GM12865 (cell line): Measurements from ENCODE around the gene MAST2.

Experiments used
- DNase-seq: peaks from one replicate; pipeline ENCODE4 v3.0.0; 2010; ENCODE audit warnings: low read depth
- H3K4me3 ChIP-seq: 2 replicates; pipeline ENCODE4 v1.5.1; 2011; ENCODE audit warnings: mild to moderate bottlenecking, low read depth, low read length, control low read depth
- CTCF ChIP-seq: IDR thresholded peaks from 2 replicates; pipeline ENCODE4 v1.5.1; 2011; ENCODE audit warnings: low read length, control low read depth, low read depth, inconsistent platforms; ENCODE audit not compliant: insufficient read depth; ENCODE audit errors: missing control alignments

The MAST2 gene

GRCh38 chr1:46005594-46005993 lies 202.2 kb downstream of the MAST2 start:
- no peak for DNase-seq

GRCh38 chr1:46008585-46008984 lies 205.2 kb downstream of the MAST2 start:
- no peak overlapping the region for H3K4me3 ChIP-seq
- no peak for TF ChIP-seq CTCF
- no peak for DNase-seq

More at GRCh38 chr1:46005594-46005993, 202.2 kb downstream of the MAST2 start:
- TF ChIP-seq CTCF, result no peak
- no peak overlapping the region for H3K4me3 ChIP-seq

DNA sequence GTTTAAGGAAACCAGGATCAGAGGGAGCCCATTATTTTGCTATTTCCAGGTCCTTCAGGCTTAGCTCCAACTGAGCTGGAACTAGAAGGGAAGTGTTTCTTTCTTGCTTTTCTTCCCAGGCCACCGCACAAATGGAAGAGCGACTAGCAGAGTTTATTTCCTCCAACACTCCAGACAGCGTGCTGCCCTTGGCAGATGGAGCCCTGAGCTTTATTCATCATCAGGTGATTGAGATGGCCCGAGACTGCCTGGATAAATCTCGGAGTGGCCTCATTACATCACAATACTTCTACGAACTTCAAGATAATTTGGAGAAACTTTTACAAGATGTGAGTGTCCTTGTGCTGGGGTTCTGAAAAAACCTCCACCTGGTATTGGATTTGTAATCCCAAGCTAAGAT lies 207.2 kb downstream of the MAST2 start:
- no peak for DNase-seq
- H3K4me3 ChIP-seq, result no peak overlapping the region
- TF ChIP-seq CTCF, result no peak

DNA sequence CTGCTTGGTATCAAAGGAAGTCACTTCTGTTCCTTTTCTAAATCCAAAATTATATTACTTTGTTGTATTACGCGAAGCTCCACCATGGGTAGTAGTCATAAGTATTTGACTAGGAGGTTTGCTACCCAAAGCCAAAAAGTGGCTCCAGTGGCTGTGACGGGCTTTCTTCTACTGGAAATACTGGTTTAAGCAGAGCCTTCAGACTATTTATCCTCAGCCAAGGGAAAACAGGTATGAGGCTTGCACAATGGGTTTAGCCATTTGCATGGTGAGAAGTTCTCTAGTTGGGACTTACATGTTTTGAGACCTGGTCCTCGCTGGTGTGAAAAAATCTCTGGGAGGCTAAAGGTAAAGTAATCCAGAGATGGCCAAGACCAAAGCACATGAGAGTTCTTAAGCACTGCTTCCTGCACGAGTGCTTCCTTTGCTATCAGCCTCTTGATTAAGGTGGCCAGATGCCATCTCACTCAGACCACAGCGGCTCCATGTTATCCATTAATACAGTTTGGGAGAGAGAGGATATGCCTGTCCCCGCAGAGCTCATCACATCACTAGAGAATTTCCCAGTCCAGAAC lies 207.8 kb downstream of the MAST2 start:
- H3K4me3 ChIP-seq, result no peak overlapping the region
- TF ChIP-seq CTCF, result no peak
- no peak for DNase-seq

DNA sequence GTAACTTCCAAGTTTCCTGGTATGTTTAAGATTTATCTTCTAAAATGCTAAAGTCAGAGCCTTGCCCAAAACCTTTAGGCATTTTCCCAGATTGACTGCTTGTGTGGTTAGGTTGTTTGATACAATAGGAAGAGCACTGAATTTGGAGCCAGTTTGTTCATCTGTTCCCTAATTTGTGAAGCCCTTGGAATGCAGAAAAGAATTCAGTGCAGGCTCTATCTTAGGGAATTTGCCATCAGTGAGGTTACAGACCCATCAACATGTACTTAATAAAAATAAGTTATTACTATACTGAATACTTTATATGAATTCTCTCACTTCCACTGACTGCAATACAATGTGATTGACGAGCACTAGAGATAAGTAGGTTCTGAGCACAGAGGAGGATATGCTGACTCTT lies 208.8 kb downstream of the MAST2 start:
- no peak overlapping the region for H3K4me3 ChIP-seq
- no peak for TF ChIP-seq CTCF
- no peak for DNase-seq

GRCh38 chr1:46013581-46013980 lies 210.2 kb downstream of the MAST2 start:
- DNase-seq, result no peak
- H3K4me3 ChIP-seq, result no peak overlapping the region
- no peak for TF ChIP-seq CTCF

DNA sequence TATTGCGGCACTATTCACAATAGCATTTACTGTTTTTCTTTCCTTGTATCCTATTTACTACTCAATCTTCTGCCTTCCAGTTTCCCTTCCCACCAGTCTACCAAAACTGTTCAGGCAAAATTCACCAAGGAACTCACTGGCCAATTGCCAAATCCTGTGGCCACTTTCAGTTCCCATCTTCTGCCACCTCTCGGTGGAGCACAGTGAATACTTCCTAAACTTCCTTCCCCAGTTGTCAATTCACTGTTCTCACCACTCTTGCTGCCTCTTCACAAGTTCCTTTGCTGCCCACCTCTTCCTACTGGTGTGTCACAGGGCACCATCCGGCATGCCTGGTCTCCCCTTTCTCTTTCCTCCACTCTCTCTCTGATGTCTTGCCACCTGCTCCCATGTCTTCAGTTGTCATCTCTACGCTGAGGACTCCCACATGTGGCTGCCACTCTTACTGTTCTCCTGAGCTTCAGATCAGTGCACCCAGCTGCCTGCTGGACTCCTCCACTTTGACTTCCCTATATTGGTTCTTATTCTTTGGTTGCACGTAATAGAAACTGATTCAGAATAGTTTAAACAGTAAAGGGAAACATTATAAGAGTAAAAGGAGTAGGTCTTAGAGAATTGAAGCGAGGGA lies 214.6 kb downstream of the MAST2 start:
- DNase-seq, result no peak

More for the DNA sequence above, 214.6 kb downstream of the MAST2 start:
- no peak overlapping the region for H3K4me3 ChIP-seq
- no peak for TF ChIP-seq CTCF
